Fibroblast of peridontal ligament (primary cell): ENCODE data around the gene IQGAP3.
A peak's percentile ranks its signal among the peaks of the same experiment; 100 is the strongest.

Experiments used
- DNase-seq: peaks from one replicate; pipeline ENCODE4 v3.0.0-alpha.2; 2010; ENCODE audit errors: extremely low read depth

Gene IQGAP3

GRCh38 chr1:156511644-156512043 is 60.7 kb downstream of the IQGAP3 start:
- peak; percentile 27 for DNase-seq

GRCh38 chr1:156510709-156511108 is 61.7 kb downstream of the IQGAP3 start:
- peak; percentile 54 for DNase-seq

- no peak for DNase-seq
Measured at GRCh38 chr1:156509424-156510034, 62.8 kb downstream of the IQGAP3 start.

DNA sequence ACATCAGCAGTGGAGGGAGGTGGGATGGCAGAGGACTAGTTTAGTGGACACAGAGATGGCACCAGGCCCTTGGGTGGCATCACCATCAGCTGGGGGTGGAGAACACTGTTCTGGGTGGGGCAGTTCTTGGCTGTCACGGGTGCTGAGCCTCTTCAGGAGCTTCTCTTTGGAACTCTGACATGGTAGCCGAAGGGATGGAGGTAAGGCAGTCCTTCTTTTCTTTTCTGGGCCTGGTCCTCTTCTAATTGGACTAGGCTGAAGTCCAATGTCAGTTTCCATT is 63.5 kb downstream of the IQGAP3 start:
- DNase-seq, result no peak

DNA sequence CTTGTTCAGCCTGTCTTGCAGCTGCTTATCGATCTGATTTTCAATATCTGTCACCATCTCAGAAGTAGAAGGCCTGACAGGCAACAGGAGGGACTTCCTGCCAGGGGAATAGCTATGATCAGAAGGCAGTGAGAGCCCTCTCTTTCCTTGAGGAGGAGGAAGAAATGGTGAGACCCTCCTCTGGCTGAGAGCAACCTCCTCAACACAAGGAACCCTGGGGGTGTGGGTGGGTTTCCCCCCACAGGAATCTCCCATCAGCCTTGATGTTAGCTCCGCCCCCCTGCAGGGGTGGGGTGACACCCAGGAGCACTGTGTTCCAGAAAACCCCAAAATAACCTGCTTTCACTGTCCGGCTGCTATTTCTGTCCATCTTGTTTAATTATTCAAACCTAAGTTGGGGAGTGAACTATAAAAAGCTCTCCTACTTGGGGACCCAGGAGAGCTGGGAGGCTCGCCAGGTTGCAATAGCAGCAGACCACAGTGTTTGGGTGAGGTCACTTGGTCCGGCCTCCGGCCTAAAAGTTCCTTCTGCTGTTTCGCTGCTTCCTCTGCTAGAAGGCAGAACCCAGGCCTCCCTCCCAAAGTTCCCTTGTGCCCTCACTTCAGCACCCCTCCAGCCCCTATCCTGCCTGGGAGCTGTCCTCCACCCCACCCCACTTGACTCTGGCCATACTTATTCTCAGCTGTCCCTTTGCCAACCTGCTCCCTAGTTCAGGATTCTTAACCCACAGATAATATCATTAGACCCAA is 64.0 kb downstream of the IQGAP3 start:
- DNase-seq, result peak; percentile 92

GRCh38 chr1:156506450-156506849 is 65.9 kb downstream of the IQGAP3 start:
- DNase-seq, result no peak

GRCh38 chr1:156505679-156506298 is 66.6 kb downstream of the IQGAP3 start:
- DNase-seq, result no peak

DNA sequence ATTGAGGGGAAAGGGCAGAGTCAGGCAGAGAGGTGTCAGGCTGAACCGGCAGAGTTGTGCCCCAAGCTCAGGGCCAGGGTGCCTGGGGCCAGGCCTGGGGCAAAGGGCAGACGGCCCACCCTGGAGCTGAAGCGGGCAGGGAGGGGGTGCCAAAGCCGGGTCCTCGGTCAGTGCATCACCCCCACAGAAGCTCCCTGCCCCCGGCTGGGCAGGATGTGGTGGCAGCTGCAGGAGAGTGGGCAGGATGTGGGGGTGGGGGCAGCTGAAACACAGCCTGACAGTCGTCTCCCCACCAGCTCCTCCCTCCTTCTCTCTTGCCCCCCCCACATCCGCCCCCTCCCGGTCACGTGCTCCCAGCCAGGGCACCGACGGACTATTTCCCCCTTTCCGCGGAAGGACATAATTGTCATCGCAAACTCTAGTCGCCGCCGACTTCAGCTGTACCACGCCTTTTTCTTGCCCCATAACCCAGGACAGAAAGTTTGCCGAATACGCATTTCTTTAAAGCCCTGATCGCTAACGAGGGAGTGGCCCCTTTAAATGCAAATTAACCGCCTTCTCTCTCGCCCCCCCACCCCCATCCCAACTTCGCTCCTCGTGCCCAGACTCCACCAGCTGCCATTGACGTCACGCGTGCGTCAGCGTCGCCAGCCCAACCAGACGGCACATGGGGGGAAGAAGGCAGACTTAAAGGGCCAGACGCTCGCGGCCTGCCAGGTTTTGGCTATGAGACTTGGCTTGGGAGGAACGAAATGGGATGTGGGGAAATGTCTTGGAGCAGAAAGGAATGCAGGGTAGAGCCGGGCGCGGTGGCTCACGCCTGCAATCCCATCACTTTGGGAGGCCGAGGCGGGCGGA is 67.3 kb downstream of the IQGAP3 start:
- DNase-seq, result peak; percentile 99

GRCh38 chr1:156504438-156504813 is 67.9 kb downstream of the IQGAP3 start:
- DNase-seq, result peak; percentile 24

DNA sequence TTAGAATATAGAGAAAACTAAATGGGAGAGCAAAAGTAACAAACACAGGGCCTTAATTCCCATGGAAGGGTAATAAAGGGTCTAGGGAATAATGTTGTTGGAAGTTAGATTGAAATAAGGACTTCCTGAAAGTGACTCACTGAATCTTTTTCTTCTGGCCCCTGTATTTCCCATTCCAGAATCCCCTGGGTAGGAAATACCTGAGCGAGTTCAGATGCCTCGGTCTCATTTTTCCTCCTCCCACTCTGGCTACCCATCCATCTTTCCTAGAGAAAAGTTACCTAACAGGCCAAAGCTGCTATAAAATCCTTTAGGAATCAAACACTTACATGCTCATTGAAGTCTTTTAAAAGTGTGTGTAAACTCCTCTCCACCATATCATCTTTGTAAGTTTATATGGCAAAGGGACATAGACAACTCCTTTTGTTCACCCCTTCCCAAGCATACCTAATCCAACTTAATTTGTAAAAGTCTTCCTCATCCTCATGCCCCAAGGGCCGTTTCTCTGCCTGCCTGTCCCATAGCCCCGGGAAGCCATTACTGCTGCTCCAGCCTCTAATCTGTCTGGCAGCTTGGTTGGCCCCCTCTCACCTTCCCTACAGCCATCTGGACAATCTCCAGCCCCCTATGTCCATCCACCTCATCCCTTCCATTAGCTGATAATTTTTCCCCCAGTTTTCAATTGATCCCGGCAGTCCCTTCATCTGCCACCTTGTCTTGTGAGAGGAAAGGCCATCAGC is 68.5 kb downstream of the IQGAP3 start:
- no peak for DNase-seq

GRCh38 chr1:156502894-156503697 is 69.3 kb downstream of the IQGAP3 start:
- DNase-seq, result peak; percentile 98

DNA sequence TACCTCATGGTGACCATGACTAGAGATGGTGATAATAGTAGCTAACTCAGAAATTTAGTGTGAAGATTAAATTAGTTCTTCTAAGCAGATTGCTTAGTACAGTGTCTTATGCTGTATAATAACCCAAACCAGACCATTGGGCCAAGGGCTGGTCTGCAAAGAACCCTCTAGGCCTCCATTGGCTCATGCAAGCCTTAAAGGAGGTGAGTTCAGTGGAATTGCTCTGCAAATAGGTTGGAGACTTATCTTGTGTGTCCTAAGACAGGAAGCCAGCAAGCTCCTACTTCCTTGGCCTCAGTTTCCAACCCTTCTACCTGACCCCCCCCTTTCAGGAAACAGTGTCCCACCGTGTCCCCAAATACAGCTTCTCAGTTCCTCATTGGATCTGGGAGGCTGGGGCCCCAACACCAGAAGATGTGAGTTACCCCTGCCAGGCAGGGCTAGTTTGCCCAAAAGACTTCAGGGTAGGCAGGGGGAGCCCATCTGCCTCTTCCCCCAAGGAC is 69.9 kb downstream of the IQGAP3 start:
- DNase-seq, result peak; percentile 42

DNA sequence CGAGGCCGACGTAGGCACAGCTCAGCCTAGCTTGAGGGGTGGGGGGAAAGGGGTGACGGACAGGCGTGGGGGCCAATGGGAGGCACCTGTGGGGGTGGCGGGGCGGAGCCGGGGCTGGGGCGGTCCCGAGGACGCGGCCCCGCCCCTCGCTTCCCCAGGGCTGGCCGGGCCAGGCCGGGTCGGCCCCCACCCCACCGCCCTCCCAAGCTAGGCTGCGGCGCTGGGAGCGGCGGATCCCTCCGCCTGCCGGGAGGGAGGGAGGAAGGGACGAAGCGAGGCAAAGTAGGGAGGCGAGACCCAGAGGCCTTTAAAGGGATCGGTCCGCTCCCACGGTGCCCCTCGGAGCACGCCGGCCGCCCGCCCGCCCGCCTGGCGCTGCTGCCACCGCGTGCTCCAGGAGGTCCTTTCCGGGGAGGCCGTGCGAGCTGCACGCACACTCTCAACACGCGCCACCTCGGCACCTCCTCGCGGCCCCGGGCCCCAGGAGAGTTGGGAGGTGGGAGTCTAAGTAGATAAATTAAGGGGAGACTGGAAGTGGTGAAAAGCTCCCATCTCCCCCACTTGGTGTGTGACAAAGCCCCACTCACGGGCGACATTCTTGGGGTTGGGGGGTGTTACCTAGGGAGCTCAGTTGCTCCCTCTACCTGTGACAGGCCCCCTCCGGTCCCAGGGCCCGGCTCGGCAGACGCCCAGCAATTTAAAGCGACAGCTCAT is 71.4 kb downstream of the IQGAP3 start:
- peak; percentile 93 for DNase-seq

DNA sequence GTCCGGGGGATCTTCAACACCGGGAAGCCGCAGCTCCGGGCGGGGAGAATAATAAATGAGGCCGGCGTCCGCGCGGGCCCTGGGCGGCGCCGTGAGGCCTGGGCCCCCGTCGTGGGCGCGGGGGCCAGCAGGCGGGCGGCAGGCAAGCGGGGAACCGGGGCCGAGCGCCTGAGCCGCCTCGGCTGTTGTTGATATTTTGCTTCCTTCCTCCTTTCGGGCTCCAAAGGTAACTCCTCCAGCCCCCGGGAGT is 71.9 kb downstream of the IQGAP3 start, which contains the start of gene MEF2D:
TSS of gene MEF2D (minus strand) at position 233 of the 250 bp plus-strand sequence. CDS start 17,483 bp downstream, outside the sequence.
- no peak for DNase-seq

GRCh38 chr1:156499842-156500542 is 72.4 kb downstream of the IQGAP3 start:
- peak; percentile 38 for DNase-seq

DNA sequence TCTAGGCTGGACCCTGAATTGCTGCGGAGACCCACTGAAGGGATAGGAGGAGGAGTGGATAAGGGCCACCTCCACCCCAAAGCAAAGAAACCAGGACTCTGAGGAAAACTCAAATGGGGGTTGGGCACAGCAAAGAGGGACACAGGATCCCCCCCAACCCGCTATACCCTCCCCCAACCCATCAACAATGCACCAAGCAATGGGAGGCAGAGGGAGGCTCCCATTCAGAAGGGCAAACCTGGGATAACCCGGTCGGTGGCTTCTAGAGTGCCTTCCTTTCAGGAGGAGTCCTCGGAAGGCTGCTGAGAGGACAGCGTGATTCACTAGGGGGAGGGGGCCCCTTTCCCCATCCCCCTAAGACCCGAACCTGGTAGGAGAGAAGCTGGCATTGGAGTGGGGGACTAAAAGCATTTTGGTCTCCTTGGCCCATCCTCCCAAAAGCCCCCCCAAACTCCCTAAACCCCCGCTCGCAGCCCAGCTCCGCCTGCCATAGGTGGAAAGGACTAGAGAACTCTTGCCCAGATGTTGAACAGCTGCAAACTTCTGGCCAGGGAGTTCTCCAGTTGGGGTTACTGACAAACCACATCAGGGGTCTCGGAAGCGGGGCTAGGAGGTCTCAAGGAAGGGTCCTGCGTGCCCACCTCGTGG is 73.0 kb downstream of the IQGAP3 start:
- no peak for DNase-seq

- DNase-seq, result no peak
Measured at GRCh38 chr1:156498432-156499193, 73.8 kb downstream of the IQGAP3 start.

DNA sequence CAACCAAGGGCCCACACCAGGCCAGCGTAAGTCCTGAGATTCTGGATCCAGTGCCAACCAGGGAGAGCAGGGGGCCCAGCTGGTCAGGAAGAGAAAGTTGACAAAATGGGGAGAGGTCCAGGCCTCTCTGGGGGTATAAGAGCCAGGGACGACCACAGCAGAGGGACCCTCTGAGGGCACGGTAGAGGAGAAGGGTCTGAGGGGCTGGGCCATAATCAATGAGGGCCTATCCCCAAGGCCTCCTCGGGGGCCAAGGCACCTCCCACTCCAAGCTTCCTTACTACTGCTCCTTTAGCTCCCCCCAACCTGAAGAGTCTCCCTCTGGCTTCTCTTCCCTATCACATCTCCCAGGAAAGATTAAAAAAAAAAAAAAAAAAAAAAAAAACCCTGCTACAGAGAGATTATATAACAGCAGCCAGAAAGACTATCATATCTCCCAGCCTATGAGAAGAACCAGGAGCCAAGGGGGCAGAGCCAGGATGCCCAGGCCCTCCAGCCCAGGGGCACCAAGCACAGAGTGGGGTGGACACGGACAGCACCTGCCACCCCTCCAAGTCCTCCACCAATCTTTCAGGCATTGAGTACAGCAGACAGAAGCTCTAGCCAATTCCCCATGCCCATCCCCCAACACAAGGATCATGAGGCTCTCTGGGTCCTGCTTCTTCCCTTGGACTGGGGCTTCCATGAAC is 74.5 kb downstream of the IQGAP3 start:
- DNase-seq, result no peak
